ENCODE results near the gene KDM1B. TPM values are rescaled to one million over a fixed set of nuclear protein-coding genes. Genes with fewer than 3 reads are reported as not detected.

Gene KDM1B
- total and polyA plus RNA-seq, 2 experiments from 2014 or later, result 3.8 to 9.0 TPM

- Histone ChIP-seq H2AFZ (no peak overlapping the region), H3K36me3 (ENCODE audit: insufficient read depth) (no peaks in the 10 kb centered on the region), H3K4me3 (no peak overlapping the region), H3F3A (replicated peaks; ENCODE audit: low read depth) (0 out of 2 replicates have a peak, but pooled peaks cover 6% of the 10 kb centered on the region), H3K9me2 (ENCODE audit: insufficient read depth) (0 out of 2 replicates have a peak, but pooled peaks cover 3% of the 10 kb centered on the region), H3K4me2 (no peak overlapping the region), H3K27ac (ENCODE audit: low read depth) (no peak overlapping the region), H4K20me1 (replicated peaks; ENCODE audit: insufficient read depth) (no peaks in the 10 kb centered on the region), H3K27me3 (ENCODE audit: insufficient read depth) (peaks cover 12% of the 10 kb centered on the region; the same call in 1 of the 2 replicates), H3K79me2 (replicated peaks; ENCODE audit: insufficient read depth) (no peaks in the 10 kb centered on the region), H3K4me1 (ENCODE audit: insufficient read depth) (peaks cover 10% of the 10 kb centered on the region)
- Mint-ChIP-seq H3K4me1 (peaks cover 10% of the 10 kb centered on the region), H3K9me3 (peaks cover 14% of the 10 kb centered on the region), H3K27me3 (ENCODE audit: insufficient read depth, low read depth, poor library complexity) (peaks cover 11% of the 10 kb centered on the region), H3K36me3 (ENCODE audit: low read depth) (peaks cover 11% of the 10 kb centered on the region), H3K27ac (no peak overlapping the region), H3K4me3 (no peak overlapping the region)
- no peak for TF ChIP-seq ZNF331 (CRISPR knock-in tag; IDR thresholded peaks at IDR 0.05; ENCODE audit: low read depth)
- TF ChIP-seq ZNF114 (CRISPR knock-in tag; IDR thresholded peaks at IDR 0.05), result no peak
- TF ChIP-seq EZH2phosphoT487 (IDR thresholded peaks at IDR 0.05; ENCODE audit: unreplicated experiment), result no peak
- no peak for TF ChIP-seq POLR2AphosphoS5 (IDR thresholded peaks at IDR 0.05; ENCODE audit: low read depth)
- TF ChIP-seq CREB1 (CRISPR knock-in tag; IDR thresholded peaks at IDR 0.05; ENCODE audit: low read depth), result no peak
- TF ChIP-seq, protein P1, sequence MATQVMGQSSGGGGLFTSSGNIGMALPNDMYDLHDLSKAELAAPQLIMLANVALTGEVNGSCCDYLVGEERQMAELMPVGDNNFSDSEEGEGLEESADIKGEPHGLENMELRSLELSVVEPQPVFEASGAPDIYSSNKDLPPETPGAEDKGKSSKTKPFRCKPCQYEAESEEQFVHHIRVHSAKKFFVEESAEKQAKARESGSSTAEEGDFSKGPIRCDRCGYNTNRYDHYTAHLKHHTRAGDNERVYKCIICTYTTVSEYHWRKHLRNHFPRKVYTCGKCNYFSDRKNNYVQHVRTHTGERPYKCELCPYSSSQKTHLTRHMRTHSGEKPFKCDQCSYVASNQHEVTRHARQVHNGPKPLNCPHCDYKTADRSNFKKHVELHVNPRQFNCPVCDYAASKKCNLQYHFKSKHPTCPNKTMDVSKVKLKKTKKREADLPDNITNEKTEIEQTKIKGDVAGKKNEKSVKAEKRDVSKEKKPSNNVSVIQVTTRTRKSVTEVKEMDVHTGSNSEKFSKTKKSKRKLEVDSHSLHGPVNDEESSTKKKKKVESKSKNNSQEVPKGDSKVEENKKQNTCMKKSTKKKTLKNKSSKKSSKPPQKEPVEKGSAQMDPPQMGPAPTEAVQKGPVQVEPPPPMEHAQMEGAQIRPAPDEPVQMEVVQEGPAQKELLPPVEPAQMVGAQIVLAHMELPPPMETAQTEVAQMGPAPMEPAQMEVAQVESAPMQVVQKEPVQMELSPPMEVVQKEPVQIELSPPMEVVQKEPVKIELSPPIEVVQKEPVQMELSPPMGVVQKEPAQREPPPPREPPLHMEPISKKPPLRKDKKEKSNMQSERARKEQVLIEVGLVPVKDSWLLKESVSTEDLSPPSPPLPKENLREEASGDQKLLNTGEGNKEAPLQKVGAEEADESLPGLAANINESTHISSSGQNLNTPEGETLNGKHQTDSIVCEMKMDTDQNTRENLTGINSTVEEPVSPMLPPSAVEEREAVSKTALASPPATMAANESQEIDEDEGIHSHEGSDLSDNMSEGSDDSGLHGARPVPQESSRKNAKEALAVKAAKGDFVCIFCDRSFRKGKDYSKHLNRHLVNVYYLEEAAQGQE (IDR thresholded peaks at IDR 0.05; ENCODE audit: unreplicated experiment), result no peak
- TF ChIP-seq STAT1 (IDR thresholded peaks at IDR 0.05; ENCODE audit: unreplicated experiment), result no peak
- TF ChIP-seq, protein P2, sequence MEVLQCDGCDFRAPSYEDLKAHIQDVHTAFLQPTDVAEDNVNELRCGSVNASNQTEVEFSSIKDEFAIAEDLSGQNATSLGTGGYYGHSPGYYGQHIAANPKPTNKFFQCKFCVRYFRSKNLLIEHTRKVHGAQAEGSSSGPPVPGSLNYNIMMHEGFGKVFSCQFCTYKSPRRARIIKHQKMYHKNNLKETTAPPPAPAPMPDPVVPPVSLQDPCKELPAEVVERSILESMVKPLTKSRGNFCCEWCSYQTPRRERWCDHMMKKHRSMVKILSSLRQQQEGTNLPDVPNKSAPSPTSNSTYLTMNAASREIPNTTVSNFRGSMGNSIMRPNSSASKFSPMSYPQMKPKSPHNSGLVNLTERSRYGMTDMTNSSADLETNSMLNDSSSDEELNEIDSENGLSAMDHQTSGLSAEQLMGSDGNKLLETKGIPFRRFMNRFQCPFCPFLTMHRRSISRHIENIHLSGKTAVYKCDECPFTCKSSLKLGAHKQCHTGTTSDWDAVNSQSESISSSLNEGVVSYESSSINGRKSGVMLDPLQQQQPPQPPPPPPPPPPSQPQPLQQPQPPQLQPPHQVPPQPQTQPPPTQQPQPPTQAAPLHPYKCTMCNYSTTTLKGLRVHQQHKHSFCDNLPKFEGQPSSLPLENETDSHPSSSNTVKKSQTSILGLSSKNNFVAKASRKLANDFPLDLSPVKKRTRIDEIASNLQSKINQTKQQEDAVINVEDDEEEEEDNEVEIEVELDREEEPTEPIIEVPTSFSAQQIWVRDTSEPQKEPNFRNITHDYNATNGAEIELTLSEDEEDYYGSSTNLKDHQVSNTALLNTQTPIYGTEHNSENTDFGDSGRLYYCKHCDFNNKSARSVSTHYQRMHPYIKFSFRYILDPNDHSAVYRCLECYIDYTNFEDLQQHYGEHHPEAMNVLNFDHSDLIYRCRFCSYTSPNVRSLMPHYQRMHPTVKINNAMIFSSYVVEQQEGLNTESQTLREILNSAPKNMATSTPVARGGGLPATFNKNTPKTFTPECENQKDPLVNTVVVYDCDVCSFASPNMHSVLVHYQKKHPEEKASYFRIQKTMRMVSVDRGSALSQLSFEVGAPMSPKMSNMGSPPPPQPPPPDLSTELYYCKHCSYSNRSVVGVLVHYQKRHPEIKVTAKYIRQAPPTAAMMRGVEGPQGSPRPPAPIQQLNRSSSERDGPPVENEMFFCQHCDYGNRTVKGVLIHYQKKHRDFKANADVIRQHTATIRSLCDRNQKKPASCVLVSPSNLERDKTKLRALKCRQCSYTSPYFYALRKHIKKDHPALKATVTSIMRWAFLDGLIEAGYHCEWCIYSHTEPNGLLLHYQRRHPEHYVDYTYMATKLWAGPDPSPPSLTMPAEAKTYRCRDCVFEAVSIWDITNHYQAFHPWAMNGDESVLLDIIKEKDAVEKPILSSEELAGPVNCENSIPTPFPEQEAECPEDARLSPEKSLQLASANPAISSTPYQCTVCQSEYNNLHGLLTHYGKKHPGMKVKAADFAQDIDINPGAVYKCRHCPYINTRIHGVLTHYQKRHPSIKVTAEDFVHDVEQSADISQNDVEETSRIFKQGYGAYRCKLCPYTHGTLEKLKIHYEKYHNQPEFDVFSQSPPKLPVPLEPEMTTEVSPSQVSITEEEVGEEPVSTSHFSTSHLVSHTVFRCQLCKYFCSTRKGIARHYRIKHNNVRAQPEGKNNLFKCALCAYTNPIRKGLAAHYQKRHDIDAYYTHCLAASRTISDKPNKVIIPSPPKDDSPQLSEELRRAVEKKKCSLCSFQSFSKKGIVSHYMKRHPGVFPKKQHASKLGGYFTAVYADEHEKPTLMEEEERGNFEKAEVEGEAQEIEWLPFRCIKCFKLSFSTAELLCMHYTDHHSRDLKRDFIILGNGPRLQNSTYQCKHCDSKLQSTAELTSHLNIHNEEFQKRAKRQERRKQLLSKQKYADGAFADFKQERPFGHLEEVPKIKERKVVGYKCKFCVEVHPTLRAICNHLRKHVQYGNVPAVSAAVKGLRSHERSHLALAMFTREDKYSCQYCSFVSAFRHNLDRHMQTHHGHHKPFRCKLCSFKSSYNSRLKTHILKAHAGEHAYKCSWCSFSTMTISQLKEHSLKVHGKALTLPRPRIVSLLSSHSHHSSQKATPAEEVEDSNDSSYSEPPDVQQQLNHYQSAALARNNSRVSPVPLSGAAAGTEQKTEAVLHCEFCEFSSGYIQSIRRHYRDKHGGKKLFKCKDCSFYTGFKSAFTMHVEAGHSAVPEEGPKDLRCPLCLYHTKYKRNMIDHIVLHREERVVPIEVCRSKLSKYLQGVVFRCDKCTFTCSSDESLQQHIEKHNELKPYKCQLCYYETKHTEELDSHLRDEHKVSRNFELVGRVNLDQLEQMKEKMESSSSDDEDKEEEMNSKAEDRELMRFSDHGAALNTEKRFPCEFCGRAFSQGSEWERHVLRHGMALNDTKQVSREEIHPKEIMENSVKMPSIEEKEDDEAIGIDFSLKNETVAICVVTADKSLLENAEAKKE (CRISPR knock-in tag; IDR thresholded peaks at IDR 0.05), result no peak
- TF ChIP-seq EZH2 (IDR thresholded peaks at IDR 0.05; ENCODE audit: low read depth, unreplicated experiment), result no peak
- TF ChIP-seq NANOG (IDR thresholded peaks at IDR 0.05; ENCODE audit: borderline replicate concordance), result no peak
- TF ChIP-seq ETS1 (IDR thresholded peaks at IDR 0.05), result no peak
- no peak for TF ChIP-seq JUNB (IDR thresholded peaks at IDR 0.05; ENCODE audit: unreplicated experiment)
- TF ChIP-seq CTCF (conservative IDR thresholded peaks at IDR 0.05; ENCODE audit: low read depth in 2 of 2), result no peak
- ATAC-seq, result no peak
- DNase-seq (ENCODE audit: low spot score), result no peak
Observed at GRCh38 chr6:18269717-18270116, 114.5 kb downstream of the KDM1B start.

Measured in GM23338 (cell line).